CD4-positive, alpha-beta T cell treated with Interleukin-15 for 4 hours (primary cell): ENCODE results near the gene ZMYM1.
A peak's percentile ranks its signal among the peaks of the same experiment; 100 is the strongest.
"Not testable (repeated sequence)": the region's sequence is repeated elsewhere in the genome, so short reads cannot be mapped to it uniquely, and the experiment has no call there.

Source experiments
- DNase-seq: peaks from one replicate; pipeline ENCODE4 v3.0.0-alpha.2; 2020; ENCODE audit warnings: low spot score

ZMYM1 gene

DNA sequence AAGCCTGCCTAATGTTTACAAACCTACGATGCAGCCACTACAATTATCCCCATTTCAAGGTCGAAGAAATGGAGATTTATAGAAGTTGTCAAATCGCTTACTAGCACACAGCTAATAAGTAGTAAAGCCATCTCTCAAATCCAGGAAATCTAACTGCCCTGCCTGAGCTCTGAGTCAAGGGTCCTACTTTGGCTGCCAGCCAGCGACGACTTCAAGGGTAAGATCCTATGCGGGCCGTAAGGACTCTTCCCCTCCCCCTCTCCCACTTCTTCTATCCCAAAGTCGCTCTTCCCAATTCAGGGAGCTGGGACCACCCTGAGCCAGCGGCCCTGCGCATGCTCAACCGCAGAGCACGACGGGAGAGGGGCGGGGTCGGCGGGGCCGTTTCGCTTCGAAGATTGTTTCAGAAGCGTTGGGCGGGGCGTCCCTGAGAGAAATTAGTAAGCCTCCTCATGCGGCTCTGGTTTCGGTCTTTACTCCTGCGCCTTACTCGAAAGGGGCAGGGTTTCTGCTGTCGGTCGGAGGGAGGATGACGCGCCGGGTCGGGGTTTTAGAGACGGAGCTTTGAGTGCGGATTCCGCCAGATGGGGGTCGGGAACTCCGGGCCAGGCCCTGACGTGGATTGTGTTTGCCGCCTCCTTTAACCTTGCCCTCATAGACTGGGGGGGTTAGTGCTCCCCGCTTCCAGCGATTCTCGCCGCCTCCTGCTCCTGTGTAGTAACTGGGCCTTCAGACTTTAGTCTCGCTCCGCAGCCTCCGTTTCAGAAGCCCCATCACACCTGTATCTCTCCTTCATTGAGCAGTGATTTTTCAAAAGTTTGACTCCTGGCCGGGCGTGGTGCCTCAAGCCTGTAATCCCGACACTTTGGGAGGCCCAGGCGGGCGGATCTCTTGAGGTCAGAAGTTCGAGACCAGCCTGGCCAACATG is at the start of gene ZMYM1:
ZMYM1 (plus strand) TSS at position 383 of the 928 bp plus-strand sequence. CDS start 14,603 bp downstream, outside the sequence.
- peak; percentile 82 for DNase-seq

GRCh38 chr1:35029761-35030160 is 49.4 kb upstream of the ZMYM1 start:
- DNase-seq: no peak

- no peak for DNase-seq
These were observed 48.8 kb upstream of the ZMYM1 start for GRCh38 chr1:35030338-35030737.

DNA sequence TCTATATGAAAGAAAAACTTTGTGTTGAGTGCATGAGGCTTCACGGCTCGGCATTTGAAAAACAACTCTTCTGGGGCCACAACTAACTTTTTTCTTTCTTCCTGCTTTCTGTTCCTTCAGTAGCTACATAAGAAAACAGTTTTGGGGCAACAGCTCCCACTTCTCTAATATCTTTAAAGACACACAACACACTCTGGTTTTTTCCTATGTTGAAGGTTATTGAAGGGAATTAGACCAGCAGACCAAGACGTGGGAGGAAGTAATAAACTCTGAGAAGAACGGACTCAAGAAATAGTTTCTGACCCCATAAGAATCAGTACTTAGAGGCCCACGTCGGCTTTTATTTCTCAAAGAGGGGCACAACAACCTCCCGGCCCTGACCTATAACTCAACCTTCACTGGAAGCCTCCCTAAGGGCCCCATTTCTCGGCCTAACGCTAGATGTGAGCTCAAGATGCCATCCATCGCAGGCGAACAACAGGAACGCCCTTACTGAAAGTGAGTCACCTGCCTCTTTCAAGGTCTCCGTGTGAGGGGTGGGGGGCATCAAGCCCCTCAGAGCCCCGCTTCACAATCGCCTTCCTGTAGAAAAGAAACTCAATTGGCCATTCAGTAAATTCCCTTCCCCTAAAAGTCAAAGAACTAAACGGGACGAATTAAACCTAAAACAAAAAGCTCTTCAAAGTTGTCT is 48.3 kb upstream of the ZMYM1 start:
- DNase-seq: peak; percentile 49

DNA sequence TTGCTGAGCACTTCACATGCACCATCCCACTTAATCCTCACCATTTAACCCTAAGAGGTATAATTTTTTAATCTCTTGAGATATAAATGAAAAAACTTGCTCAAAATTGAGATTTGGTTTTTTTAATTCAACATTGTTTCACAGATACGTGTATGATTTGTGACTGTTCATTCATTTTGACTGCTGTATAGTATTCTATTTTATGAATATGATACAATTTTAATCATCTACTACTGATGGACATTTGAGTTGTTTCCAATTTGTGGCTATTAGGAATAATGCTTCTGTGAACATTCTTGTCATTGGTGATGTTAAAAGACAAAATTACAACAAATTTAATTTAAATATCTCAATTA is 46.8 kb upstream of the ZMYM1 start:
- DNase-seq: no peak

DNA sequence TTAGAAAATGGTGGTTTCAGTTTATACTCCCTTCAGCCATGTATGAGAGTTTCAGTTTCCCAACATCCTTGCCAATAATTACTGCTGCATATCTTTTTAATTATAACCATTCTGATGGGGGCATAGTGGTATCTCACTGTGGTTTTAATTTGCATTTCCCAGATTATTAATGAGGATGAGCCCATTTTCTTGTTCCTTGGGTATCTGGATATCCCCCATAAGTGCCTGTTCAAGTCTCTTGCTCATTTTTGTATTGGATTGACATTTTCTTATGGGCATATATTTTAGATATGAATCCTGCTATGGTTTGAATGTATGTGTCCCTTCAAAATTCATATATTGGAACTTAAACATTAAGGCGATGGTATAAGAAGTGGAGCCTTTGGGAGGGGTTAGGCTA is 45.8 kb upstream of the ZMYM1 start:
- no peak for DNase-seq

GRCh38 chr1:35036621-35037020 is 42.6 kb upstream of the ZMYM1 start:
- DNase-seq: no peak

DNA sequence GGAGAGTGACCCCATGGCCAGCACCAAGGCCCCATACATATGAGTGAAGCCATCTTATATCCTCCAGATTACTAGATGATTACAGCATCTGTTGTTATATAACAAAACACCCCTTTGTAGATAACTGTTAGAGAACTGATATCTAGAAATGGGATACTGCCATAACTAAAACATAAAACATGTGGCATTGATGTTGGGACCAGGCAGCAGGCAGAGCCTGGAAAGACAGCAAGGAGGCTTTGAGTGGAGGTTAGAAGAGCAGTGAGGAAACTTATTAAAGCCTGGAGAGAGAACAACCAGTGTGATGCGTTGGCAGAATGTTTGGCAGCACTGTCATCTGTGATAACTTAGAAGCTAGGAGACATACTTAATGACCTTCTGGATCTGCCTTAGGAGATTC is 42.0 kb upstream of the ZMYM1 start:
- DNase-seq: no peak

DNA sequence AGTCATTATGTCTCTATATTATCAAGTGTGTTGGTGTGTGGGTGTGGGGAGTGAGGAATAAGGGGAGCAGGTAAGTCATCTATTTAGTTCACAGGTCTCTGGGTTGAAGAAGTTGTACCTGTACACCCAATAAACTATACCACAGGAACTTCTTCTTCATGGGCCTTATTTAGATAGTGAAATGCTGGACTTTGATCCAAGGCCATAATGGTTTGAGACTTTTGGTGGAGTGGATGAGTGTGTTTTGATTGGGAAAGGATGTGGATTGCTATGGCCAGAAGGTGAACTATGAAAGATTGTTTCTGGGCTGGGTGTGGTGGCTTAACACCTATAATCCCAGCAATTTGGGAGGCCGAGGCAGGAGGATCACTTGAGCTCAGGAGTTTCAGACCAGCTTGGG is 40.5 kb upstream of the ZMYM1 start:
- DNase-seq: no peak

- no peak for DNase-seq
These were observed 35.7 kb upstream of the ZMYM1 start for GRCh38 chr1:35043498-35043897.

DNA sequence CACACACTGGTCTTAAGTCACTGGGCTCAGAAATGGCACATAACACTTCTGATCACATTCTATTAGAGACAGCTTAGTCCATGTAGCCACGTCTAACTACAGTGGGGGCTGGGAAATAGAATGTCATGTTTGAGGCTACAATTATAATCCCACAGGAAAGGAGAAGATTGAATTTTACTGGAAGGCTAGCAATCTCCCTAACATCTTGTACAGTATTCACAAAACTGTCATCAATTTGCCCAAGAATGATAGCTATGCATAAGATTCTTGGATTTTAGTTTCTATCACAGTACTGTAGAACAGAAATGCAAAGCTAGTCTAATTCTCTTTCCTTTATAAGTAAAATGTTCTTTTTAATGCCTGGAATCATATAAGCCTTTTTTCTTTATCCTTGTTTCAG is 34.8 kb upstream of the ZMYM1 start:
- no peak for DNase-seq

DNA sequence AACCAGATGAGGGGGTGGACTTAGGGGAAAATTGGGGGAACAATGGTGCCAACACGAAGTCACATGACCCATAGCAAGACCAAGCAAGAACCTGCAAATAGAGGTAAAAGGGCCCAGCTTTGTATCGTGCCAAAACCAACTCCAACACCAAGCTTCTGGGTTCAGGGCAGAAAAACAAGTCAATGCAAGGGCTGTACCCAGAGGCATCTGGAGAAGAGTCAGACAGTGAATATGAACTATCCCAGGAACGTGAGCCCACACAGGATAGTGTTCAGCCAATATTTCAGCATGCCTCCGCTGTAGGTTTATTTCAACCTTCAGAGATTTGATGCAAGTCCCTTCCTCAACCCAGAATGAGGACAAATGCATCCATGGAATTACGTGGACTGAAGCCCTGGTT is 32.5 kb upstream of the ZMYM1 start:
- no peak for DNase-seq

GRCh38 chr1:35047188-35047858 is 31.9 kb upstream of the ZMYM1 start:
- DNase-seq: no peak

DNA sequence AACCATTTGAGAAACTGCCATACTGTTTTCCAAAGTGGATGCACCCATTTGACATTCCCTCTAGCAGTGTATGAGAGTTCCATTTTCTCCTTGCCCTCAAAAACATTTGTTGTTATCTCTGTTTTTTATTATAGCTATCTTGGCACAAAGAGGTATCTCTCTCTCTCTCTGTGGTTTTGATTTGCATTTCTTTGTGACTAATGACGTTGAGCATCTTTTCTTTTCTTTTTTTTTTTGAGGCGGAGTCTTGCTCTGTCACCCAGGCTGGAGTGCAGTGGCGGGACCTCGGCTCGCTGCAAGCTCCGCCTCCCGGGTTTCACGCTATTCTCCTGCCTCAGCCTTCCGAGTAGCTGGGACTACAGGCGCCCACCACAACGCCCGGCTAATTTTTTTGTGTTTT is 30.1 kb upstream of the ZMYM1 start:
- DNase-seq: no peak

- DNase-seq: no peak
These were observed 25.8 kb upstream of the ZMYM1 start for GRCh38 chr1:35053433-35053832.

DNA sequence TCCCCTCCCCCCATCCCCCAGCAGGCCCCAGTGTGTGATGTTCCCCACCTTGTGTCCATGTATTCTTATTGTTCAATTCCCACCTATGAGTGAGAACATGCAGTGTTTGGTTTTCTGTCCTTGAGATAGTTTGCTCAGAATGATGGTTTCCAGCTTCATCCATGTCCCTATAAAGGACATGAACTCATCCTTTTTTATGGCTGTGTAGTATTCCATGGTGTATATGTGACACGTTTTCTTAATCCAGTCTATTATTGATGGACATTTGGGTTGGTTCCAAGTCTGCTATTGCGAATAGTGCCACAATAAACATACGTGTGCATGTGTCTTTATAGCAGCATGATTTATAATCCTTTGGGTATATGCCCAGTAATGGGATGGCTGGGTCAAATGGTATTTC is 24.9 kb upstream of the ZMYM1 start:
- not testable (repeated sequence) for DNase-seq

DNA sequence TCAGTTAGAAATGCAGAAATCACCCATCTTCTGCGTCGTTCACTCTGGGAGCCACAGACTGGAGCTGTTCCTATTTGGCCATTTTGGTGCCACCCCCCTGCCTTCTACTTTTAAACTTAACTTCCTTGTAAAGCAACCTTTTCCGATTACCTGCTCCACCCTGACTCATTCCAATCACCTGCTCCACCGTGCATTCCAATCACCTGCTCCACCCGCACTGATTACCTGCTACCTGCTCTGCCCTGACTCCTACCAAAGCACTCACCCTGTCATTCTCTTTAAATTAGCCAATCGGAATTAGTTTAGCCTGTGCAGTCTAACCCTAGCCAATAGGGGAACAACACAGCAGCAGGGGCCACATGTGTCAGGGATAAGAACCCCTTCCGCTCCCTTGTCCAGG is 20.9 kb upstream of the ZMYM1 start:
- DNase-seq: not testable (repeated sequence)

DNA sequence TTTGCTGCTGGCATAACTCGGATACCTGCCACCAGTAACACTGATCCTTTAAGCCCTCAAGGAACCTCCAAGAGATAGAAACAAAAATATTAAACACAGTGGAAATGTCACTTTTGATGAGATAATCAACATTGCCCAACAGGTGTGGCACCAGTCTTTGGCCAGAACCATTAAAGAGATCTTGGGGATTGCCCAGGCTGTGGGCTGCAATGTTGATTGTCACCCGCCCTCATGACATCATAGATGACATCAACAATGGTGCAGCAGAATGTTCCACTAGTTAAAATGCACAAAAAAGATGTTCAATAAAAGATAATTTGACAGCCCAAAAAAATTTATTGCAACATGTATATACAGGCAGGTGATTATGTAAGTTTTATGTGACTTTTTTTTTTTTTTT is 20.2 kb upstream of the ZMYM1 start:
- no peak for DNase-seq

- no peak for DNase-seq
These were observed 16.5 kb upstream of the ZMYM1 start for GRCh38 chr1:35062518-35063196.

GRCh38 chr1:35064265-35064664 is 14.9 kb upstream of the ZMYM1 start:
- no peak for DNase-seq

GRCh38 chr1:35069746-35070145 is 9.4 kb upstream of the ZMYM1 start:
- DNase-seq: no peak

GRCh38 chr1:35073265-35073811 is 5.8 kb upstream of the ZMYM1 start:
- DNase-seq: no peak
